HG03175 (cell line): ENCODE data around the gene RNF25.

ENCODE experiments used
- ATAC-seq: cut with Tn5 transposase; IDR thresholded peaks from one replicate; pipeline ENCODE4 v1.9.1; 2021; ENCODE audit warnings: mild to moderate bottlenecking, moderate library complexity; ENCODE audit not compliant: unreplicated experiment

Gene RNF25

DNA sequence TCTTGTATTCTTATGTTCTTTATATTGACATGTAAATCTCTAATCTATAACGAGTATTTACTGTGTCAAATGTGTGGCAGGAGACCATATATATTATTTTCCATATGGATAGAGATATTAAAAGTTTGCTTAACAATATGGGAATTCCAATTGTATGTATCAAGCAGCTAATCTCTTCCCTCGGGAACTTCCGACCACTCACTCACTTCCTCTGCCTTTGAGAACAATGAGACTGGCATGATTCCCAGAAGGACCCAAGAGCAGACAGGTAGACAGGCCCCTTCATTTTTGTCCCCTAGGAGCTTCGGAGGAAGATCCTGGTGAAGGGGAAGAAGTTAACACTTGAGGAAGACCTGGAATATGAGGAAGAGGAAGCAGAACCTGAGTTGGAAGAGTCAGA lies 40.0 kb downstream of the RNF25 start:
- no peak for ATAC-seq

DNA sequence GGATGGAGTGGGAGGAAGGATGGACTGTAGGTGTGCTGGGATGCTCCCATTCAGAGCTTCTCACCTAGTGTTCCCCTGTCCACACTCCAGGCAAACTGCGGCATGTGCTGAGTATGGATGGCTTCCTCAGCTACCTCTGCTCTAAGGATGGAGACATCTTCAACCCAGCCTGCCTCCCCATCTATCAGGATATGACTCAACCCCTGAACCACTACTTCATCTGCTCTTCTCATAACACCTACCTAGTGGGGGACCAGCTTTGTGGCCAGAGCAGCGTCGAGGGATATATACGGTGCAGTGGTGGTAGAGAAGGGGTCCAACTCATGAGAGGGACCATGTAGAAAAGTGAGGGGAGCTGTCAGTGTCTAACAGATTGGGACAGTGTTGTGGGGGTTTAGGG lies 43.9 kb downstream of the RNF25 start:
- no peak for ATAC-seq

- ATAC-seq = no peak
Measured at GRCh38 chr2:218626369-218626768, 45.4 kb downstream of the RNF25 start.

DNA sequence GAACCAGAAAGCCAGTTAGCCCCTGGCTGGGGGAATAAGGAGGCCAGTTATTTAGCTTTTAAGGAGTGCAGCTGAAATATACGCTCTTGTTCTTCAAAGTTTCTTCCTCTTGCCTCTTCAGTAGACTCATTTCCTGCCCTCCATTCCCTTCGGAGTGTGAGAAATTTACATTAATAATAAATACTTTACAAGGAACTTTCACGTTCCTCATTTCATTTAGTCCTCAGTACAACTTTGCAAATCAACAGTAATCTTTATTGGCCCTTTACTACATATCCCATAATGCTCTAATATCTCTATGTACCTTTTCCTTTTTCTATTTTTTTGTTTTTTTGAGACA lies 48.5 kb downstream of the RNF25 start:
- ATAC-seq = no peak

- no peak for ATAC-seq
Measured at GRCh38 chr2:218622606-218623365, 49.0 kb downstream of the RNF25 start.

- no peak for ATAC-seq
Measured at GRCh38 chr2:218621007-218621406, 50.8 kb downstream of the RNF25 start.

DNA sequence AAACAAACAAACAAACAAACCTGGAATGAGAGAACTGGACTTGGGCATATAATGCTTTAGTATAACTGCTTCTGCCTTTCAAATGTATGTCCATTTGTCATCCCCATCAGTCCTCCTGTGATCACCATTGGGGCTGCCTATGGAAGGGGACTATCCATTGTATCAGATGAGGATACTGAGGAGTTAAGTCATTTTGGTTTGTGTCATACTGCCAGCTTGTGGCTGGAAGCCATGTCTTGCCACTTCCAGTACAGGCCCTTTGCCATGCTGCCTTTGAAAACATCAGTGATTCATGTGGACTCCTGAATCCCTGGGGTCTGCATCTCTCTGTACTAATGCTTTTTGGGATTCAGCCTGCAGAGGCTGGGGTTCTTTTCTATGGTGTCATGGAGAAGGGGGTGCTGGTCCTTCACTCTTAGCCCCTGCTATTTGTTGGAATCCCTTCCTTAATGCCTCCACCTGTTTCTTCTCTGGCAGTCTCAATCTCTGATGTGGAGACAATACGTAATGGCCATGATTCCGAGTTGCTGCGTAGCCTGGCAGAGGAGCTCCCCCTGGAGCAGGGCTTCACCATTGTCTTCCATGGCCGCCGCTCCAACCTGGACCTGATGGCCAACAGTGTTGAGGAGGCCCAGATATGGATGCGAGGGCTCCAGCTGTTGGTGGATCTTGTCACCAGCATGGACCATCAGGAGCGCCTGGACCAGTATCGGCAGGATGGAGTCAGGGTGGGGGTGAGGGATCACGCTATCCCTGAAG lies 53.5 kb downstream of the RNF25 start:
- no peak for ATAC-seq

DNA sequence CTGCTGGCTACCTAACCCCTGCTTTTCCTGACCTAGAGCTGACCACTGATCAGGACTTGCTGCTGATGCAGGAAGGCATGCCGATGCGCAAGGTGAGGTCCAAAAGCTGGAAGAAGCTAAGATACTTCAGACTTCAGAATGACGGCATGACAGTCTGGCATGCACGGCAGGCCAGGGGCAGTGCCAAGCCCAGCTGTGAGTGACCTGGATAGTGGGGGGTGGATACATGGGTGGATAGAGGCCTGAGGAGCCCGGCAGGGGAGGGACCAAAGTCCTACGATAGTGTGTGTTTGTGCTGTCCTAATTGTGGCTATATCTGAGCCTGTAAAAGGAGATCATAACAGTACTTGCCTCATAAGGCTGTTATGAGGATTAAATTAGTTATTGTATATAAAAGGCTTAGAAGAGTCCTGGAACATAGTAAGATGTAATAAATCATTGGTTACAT lies 55.9 kb downstream of the RNF25 start:
- no peak for ATAC-seq
